ENCODE data around the gene PLEKHN1. TPM values are rescaled to one million over a fixed set of nuclear protein-coding genes. Genes with fewer than 3 reads are reported as not detected.

PLEKHN1 gene
- total and polyA plus RNA-seq, 8 donors, result 0.29 to 29.2 (median 1.7) TPM; not detected in 2

DNA sequence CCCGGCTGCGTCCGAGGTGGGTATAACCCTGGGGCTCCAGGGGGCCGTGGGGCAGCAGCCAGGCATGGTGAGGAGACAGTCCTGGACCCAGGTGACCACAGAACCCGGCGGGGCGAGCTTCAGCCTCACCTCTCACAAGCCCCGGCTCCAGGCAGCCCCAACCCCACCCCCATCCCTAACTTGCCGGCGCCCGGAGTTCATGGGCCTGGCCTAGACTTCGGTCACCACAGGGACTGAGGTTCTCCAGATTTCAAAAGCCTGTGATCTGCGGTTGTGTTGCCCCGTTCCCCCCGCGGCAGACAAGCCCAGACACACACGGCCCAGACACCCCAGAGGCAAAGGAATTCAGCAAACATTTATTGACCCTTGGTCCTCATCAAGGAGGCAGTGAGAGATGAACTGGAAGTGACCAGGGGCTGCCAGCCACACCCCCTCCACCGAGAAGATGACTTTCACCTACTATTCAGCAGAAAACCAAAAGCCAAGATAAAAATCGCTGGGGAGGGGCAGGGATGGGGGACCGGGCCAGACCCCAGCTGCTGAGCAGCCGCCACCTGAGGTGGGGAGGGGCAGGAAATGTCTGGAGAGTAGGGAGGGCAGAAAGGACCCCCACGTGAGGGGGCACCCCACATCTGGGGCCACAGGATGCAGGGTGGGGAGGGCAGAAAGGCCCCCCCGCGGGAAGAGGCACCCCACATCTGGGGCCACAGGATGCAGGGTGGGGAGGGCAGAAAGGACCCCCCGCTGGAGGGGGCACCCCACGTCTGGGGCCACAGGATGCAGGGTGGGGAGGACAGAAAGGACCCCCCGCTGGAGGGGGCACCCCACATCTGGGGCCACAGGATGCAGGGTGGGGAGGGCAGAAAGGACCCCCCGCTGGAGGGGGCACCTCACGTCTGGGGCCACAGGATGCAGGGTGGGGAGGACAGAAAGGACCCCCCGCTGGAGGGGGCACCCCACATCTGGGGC is 29.7 kb downstream of the PLEKHN1 start:
- DNase-seq, result peak in 1 of 2 donors; percentile 27
- H3K27me3 ChIP-seq, result peaks cover 0 to 66% (median 36%) of the 10 kb centered on the region in 3 donors

DNA sequence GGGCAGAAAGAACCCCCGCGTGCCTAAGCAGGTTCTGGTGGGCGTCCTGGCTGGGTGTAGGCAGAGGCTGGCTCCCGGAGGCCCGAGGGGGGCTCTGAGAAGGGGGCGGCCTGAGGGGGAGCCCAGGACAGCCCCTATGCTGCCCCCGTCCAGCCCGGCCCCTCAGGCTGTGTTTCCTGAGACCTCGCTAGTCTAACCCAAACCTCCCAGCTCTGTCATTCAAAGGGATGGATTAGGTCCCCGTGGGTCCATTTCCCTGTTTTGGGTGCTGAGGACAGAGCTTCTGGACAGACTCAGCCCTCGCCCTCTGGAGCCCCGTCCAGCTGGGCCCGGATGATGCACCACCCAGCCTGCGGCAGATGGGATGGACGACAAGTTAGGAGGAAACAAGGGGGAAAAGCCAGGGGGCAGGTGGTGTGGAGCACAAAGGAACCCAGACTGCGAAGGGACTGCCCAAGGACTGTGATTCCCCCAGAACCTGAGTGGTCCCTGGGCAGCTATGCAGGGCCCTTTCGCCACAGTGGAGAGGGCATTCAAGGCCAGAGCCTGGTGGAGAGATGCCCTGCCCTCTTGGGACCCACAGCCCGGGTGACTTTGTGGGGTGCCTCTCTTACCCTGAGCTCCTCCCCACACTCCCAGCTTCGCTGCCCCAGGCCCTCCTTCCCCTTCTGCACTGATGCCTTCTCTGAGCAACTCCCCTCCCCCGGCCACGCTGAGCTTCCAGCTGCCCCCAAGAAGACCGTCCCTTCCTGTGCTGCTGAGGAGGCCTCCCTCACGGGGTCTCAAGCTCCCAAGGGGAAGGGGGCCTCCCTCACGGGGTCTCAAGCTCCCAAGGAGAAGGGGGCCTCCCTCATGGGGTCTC is 30.8 kb downstream of the PLEKHN1 start:
- peak in 1 of 2 donors; percentile 32 for DNase-seq
- TF ChIP-seq, protein P1, sequence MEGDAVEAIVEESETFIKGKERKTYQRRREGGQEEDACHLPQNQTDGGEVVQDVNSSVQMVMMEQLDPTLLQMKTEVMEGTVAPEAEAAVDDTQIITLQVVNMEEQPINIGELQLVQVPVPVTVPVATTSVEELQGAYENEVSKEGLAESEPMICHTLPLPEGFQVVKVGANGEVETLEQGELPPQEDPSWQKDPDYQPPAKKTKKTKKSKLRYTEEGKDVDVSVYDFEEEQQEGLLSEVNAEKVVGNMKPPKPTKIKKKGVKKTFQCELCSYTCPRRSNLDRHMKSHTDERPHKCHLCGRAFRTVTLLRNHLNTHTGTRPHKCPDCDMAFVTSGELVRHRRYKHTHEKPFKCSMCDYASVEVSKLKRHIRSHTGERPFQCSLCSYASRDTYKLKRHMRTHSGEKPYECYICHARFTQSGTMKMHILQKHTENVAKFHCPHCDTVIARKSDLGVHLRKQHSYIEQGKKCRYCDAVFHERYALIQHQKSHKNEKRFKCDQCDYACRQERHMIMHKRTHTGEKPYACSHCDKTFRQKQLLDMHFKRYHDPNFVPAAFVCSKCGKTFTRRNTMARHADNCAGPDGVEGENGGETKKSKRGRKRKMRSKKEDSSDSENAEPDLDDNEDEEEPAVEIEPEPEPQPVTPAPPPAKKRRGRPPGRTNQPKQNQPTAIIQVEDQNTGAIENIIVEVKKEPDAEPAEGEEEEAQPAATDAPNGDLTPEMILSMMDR (IDR thresholded peaks at IDR 0.05), result no peak
- no peak for TF ChIP-seq EP300 (IDR thresholded peaks at IDR 0.05)
- TF ChIP-seq POLR2AphosphoS5 (IDR thresholded peaks at IDR 0.05), result no peak
- no peak for TF ChIP-seq POLR2A (IDR thresholded peaks at IDR 0.05)

More for the DNA sequence above, 29.7 kb downstream of the PLEKHN1 start:
- TF ChIP-seq POLR2AphosphoS5 (IDR thresholded peaks at IDR 0.05), result no peak
- TF ChIP-seq POLR2A (IDR thresholded peaks at IDR 0.05), result no peak
- TF ChIP-seq, protein P1 (IDR thresholded peaks at IDR 0.05), result no peak
- TF ChIP-seq EP300 (IDR thresholded peaks at IDR 0.05), result no peak
- 31 to 35% (median 33%) methylated on average over 21 to 30 of the region's 30 CpGs for WGBS, 5 donors
- H3K27ac ChIP-seq, result no peak overlapping the region
- H3K9me3 ChIP-seq, result peaks cover 0 to 18% (median 12%) of the 10 kb centered on the region in 4 donors
- no peaks in the 10 kb centered on the region for H3K36me3 ChIP-seq
- peaks cover 25 to 41% (median 37%) of the 10 kb centered on the region in 4 donors for H3K4me1 ChIP-seq
- no peak overlapping the region for H3K4me3 ChIP-seq
- intact Hi-C loops (cut with DNase I; ENCODE audit: low total_unique reads), result no loop called here

DNA sequence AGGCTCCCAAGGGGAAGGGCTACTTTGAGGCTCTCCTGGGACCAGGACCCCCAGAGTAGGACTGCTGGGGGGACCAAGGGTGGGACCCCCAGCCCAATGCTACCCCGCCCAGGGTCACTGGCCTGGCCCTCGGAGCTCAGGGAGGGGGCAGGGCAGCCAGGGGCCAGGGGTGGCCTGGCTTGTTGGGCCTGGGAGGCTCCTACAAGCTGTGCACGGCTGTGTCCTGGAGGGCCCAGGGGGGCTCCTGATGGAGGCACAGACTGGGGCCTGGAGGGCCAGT is 31.4 kb downstream of the PLEKHN1 start:
- peaks cover 35 to 53% (median 48%) of the 10 kb centered on the region in 4 donors for H3K4me1 ChIP-seq
- H3K4me3 ChIP-seq, result peak overlapping the region in 3 of 4 donors; percentile 57 to 69 (median 60)
- peak in 1 of 2 donors; percentile 19 for DNase-seq
- H3K27me3 ChIP-seq, result peaks cover 0 to 81% (median 43%) of the 10 kb centered on the region in 3 donors
- 62 to 82% (median 80%) methylated on average over 2 to 3 of the region's 3 CpGs; no CpG with 5 or more reads in 1 of the 5 donors for WGBS, 5 donors
- H3K9me3 ChIP-seq, result peaks cover 0 to 2% (median under 1%) of the 10 kb centered on the region in 4 donors
- no peaks in the 10 kb centered on the region for H3K36me3 ChIP-seq
- H3K27ac ChIP-seq, result no peak overlapping the region
- TF ChIP-seq, protein P1 (IDR thresholded peaks at IDR 0.05), result no peak
- TF ChIP-seq POLR2A (IDR thresholded peaks at IDR 0.05) (no peak), EP300 (IDR thresholded peaks at IDR 0.05) (no peak), POLR2AphosphoS5 (IDR thresholded peaks at IDR 0.05) (no peak)
- intact Hi-C loops (cut with DNase I; ENCODE audit: low total_unique reads), result no loop called here

More for the DNA sequence above, 30.8 kb downstream of the PLEKHN1 start:
- peaks cover 0 to 8% (median 4%) of the 10 kb centered on the region in 4 donors for H3K9me3 ChIP-seq
- no peak overlapping the region for H3K4me3 ChIP-seq
- peaks cover 0 to 78% (median 43%) of the 10 kb centered on the region in 3 donors for H3K27me3 ChIP-seq
- peaks cover 35 to 52% (median 47%) of the 10 kb centered on the region in 4 donors for H3K4me1 ChIP-seq
- H3K27ac ChIP-seq, result no peak overlapping the region
- 55 to 74% (median 69%) methylated on average over 18 to 24 of the region's 24 CpGs for WGBS, 5 donors
- intact Hi-C loops (cut with DNase I; ENCODE audit: low total_unique reads), result no loop called here
- no peaks in the 10 kb centered on the region for H3K36me3 ChIP-seq
